Measurements from ENCODE around the gene NDRG4.
"Not testable (repeated sequence)": the region's sequence is repeated elsewhere in the genome, so short reads cannot be mapped to it uniquely, and the experiment has no call there.

GRCh38 chr16:58490539-58490938, 9.4 kb upstream of the NDRG4 start:
- not testable (repeated sequence) for TF ChIP-seq POLR2A (IDR thresholded peaks at IDR 0.05; ENCODE audit: low read depth, low read length); CTCF (IDR thresholded peaks at IDR 0.05; ENCODE audit: extremely low read depth in 1 of 2, insufficient read depth in 1 of 2, low read depth in 1 of 2, low read length in 2 of 2); EZH2 (IDR thresholded peaks at IDR 0.05; ENCODE audit: borderline replicate concordance, low read depth, low read length, severe bottlenecking); MAX (IDR thresholded peaks at IDR 0.05; ENCODE audit: insufficient read depth, insufficient read length); JUN (IDR thresholded peaks at IDR 0.05; ENCODE audit: borderline replicate concordance, insufficient read depth, insufficient read length, low read depth)

Data from endothelial cell of umbilical vein (primary cell).